Thyroid gland (tissue), 4 donors: ENCODE data around the gene IFFO2. TPM values are rescaled to one million over a fixed set of nuclear protein-coding genes. Genes with fewer than 3 reads are reported as not detected.

Experiments used
- DNase-seq, 2 donors: peaks; one replicate each; pipeline ENCODE4 v3.0.0-alpha.2; 2019
- H3K27ac ChIP-seq, 3 donors: fragments of 200-600 bp; sonication (generic); 1 replicate in 2 of 3; 2 replicates in 1 of 3; pipeline ENCODE4 v1.5.1; 2016 to 2019; ENCODE audit warnings: mild to moderate bottlenecking in 1 of 3, moderate library complexity in 1 of 3
- H3K27me3 ChIP-seq: fragments of 200-600 bp; sonication (generic); one replicate; pipeline ENCODE4 v1.5.1; 2019
- H3K36me3 ChIP-seq, 2 donors: fragments of 200-600 bp; sonication (generic); one replicate each; pipeline ENCODE4 v1.5.1; 2016 to 2019
- H3K4me1 ChIP-seq, 2 donors: fragments of 200-600 bp; sonication (generic); one replicate each; pipeline ENCODE4 v1.5.1; 2017 to 2019
- H3K4me3 ChIP-seq, 3 donors: fragments of 200-600 bp; sonication (generic); replicated peaks in 1 of 3; 1 replicate in 2 of 3; 2 replicates in 1 of 3; pipeline ENCODE4 v1.5.1; 2016; ENCODE audit warnings: mild to moderate bottlenecking in 1 of 3
- H3K9me3 ChIP-seq: fragments of 200-600 bp; sonication (generic); one replicate; pipeline ENCODE4 v1.5.1; 2017
- CTCF ChIP-seq, 6 experiments: fragments of 200-600 bp in 3 of 6; fragments of 450-650 bp in 3 of 6; sonication (generic) in 3 of 6; IDR thresholded peaks; one replicate each; pipeline ENCODE4 v1.5.1; 2016 to 2019; ENCODE audit warnings: antibody characterized with exemption in 6 of 6, mild to moderate bottlenecking in 2 of 6, inconsistent platforms in 1 of 6, moderate library complexity in 1 of 6
- POLR2A ChIP-seq, 2 donors: fragments of 450-650 bp; IDR thresholded peaks; one replicate each; pipeline ENCODE4 v1.6.1; 2017; ENCODE audit warnings: antibody characterized with exemption in 2 of 2, mild to moderate bottlenecking in 2 of 2, moderate library complexity in 1 of 2
- WGBS, 2 donors: methylation state at CpG; one replicate each; pipeline ENCODE4 v1.1.5; 2017; 5-methylcytosine and 5-hydroxymethylcytosine counted together
- intact Hi-C: fragments of 100-400 bp; cut with DNase I; formaldehyde crosslinking; loops from one replicate; pipeline ENCODE4 v1.15.1; 2023
- total RNA-seq, 4 donors: library from RNA; depleted of rRNA; stranded (reverse); fragments of >200 nt; gene quantifications; one replicate each; pipeline ENCODE4 v1.2.3, GENCODE V29; 2016

Gene IFFO2
- total RNA-seq, 4 donors from 2014 or later, result 7.2 to 11.3 (median 10.1) TPM

GRCh38 chr1:18949686-18950400 is 6.6 kb downstream of the IFFO2 start:
- H3K4me1 ChIP-seq, result peaks cover 78 to 94% of the 10 kb centered on the region in 2 donors

GRCh38 chr1:18948913-18949685 is 7.4 kb downstream of the IFFO2 start:
- 61 to 62% methylated on average over 19 to 21 of the region's 23 CpGs for WGBS, 2 donors
- Histone ChIP-seq H3K4me1 (peaks cover 76 to 94% of the 10 kb centered on the region in 2 donors), H3K36me3 (no peaks in the 10 kb centered on the region), H3K9me3 (no peaks in the 10 kb centered on the region), H3K4me3 (no peak overlapping the region), H3K27me3 (no peaks in the 10 kb centered on the region), H3K27ac (peak overlapping the region; percentile 41 to 89 (median 77))
- peak in 1 of 2 donors; percentile 40 for DNase-seq
- TF ChIP-seq POLR2A (IDR thresholded peaks at IDR 0.05), result no peak
- no peak for TF ChIP-seq CTCF (IDR thresholded peaks at IDR 0.05)
- intact Hi-C loops, result no loop called here

More at GRCh38 chr1:18949686-18950400, 6.6 kb downstream of the IFFO2 start:
- Histone ChIP-seq H3K4me3 (peak overlapping the region in 1 of 3 donors; percentile 12), H3K9me3 (no peaks in the 10 kb centered on the region), H3K36me3 (no peaks in the 10 kb centered on the region), H3K27ac (peak overlapping the region; percentile 41 to 89 (median 77)), H3K27me3 (no peaks in the 10 kb centered on the region)
- WGBS, 2 donors, result 32 to 60% methylated on average over 22 of the region's 22 CpGs
- no peak for DNase-seq
- TF ChIP-seq POLR2A (IDR thresholded peaks at IDR 0.05) (no peak), CTCF (IDR thresholded peaks at IDR 0.05) (no peak)
- intact Hi-C loops, result loop anchor here (5.0 kb wide), 1 partner anchor 33 kb away; no protein-coding TSS in a partner anchor

GRCh38 chr1:18948048-18948912 is 8.2 kb downstream of the IFFO2 start:
- no peak for DNase-seq
- TF ChIP-seq CTCF (IDR thresholded peaks at IDR 0.05), result no peak
- no peak for TF ChIP-seq POLR2A (IDR thresholded peaks at IDR 0.05)
- 66 to 68% methylated on average over 14 to 15 of the region's 15 CpGs for WGBS, 2 donors
- H3K9me3 ChIP-seq, result no peaks in the 10 kb centered on the region
- H3K4me3 ChIP-seq, result no peak overlapping the region
- H3K4me1 ChIP-seq, result peaks cover 68 to 87% of the 10 kb centered on the region in 2 donors
- no peaks in the 10 kb centered on the region for H3K27me3 ChIP-seq
- no peaks in the 10 kb centered on the region for H3K36me3 ChIP-seq
- intact Hi-C loops, result no loop called here
- peak overlapping the region in 2 of 3 donors; percentile 77 to 89 for H3K27ac ChIP-seq

DNA sequence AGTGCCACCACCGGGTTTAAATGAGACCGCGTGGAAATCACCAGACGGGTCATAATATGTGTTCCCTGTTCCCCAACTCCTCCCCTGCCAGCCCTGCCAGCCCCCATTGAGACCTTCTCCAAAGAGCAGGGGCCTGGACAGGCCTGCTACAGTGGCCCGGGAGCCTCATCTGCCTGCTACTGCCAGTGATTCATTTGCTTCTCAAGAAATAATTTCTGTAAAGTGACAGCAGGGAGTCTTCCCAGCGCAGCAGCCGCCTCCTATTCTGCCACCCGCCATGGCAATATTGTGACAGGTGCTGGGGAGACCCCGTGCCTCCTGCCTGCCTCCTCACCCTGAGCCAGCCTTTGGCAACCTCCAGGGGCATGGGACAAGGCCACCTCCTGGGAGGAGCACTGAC is 8.9 kb downstream of the IFFO2 start:
- 81 to 89% methylated on average over 6 to 9 of the region's 9 CpGs for WGBS, 2 donors
- TF ChIP-seq POLR2A (IDR thresholded peaks at IDR 0.05), result no peak
- TF ChIP-seq CTCF (IDR thresholded peaks at IDR 0.05), result no peak
- H3K4me3 ChIP-seq, result no peak overlapping the region
- H3K27ac ChIP-seq, result peak overlapping the region in 2 of 3 donors; percentile 66 to 81
- peaks cover 68 to 83% of the 10 kb centered on the region in 2 donors for H3K4me1 ChIP-seq
- no peaks in the 10 kb centered on the region for H3K9me3 ChIP-seq
- intact Hi-C loops, result no loop called here
- no peaks in the 10 kb centered on the region for H3K36me3 ChIP-seq
- no peak for DNase-seq
- no peaks in the 10 kb centered on the region for H3K27me3 ChIP-seq
